Epithelial cell of esophagus (primary cell): Measurements from ENCODE around the gene CDH12.

Experiments
- DNase-seq: peaks from one replicate; pipeline ENCODE4 v3.0.0; 2010; ENCODE audit warnings: low read depth
- H3K4me3 ChIP-seq: 2 replicates; pipeline ENCODE4 v1.5.1; 2011; ENCODE audit warnings: mild to moderate bottlenecking, low read length, control low read depth
- TF ChIP-seq, protein P1 (sequence below): IDR thresholded peaks from 2 replicates; pipeline ENCODE4 v1.5.1; 2011; ENCODE audit warnings: low read depth, mild to moderate bottlenecking, low read length, control low read depth, inconsistent platforms; ENCODE audit not compliant: insufficient read depth; ENCODE audit errors: missing control alignments

CDH12 gene

DNA sequence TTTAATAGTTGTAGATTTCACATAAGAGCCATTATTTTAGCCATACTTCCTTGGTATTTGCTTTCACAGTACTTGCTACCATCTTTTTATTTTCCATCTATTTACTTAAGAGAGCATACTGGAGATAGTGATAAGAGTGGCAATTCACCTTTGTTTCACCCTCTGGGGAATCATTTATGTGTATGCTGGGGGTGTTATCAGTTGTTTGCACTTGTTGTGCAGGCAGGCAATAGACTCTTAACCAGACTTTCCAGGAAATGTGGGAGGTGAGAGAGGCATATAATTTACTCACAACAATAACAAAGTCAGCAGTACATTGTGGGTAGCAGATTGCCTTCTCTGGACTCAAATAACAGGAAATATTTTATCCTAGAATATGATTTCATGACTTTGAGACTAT is 1018.3 kb downstream of the CDH12 start:
- no peak overlapping the region for H3K4me3 ChIP-seq
- no peak for DNase-seq
- TF ChIP-seq, protein P1, sequence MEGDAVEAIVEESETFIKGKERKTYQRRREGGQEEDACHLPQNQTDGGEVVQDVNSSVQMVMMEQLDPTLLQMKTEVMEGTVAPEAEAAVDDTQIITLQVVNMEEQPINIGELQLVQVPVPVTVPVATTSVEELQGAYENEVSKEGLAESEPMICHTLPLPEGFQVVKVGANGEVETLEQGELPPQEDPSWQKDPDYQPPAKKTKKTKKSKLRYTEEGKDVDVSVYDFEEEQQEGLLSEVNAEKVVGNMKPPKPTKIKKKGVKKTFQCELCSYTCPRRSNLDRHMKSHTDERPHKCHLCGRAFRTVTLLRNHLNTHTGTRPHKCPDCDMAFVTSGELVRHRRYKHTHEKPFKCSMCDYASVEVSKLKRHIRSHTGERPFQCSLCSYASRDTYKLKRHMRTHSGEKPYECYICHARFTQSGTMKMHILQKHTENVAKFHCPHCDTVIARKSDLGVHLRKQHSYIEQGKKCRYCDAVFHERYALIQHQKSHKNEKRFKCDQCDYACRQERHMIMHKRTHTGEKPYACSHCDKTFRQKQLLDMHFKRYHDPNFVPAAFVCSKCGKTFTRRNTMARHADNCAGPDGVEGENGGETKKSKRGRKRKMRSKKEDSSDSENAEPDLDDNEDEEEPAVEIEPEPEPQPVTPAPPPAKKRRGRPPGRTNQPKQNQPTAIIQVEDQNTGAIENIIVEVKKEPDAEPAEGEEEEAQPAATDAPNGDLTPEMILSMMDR, result no peak

DNA sequence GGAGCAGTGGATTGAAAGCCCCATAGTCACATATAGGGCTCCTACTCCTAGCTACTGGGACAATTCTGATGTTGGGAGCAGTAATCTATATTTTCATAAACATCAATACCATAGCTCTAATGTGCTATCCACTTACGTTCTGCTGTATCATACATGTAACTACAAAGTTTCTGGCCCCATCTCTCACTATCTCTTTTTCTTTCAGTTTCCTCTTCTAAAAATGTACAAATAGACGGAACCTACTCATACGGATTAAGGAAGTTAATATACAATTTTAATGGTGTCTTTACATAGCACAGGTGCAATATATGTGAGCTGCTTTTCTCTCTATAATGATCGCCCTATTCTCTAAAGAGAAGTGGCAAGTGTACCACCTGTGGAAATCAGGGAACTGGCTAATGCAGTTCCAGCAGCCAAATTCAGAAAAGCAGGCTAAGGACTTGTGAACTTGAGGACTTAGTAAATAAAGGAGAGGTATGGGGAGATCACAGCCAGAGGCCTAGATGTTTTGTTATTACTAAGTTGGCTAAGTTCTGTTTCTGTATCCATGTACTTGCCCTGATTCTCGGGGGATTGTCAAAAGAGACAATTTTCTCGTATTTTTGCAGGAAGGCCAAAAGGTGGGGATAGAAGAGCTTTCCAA is 1021.9 kb downstream of the CDH12 start:
- H3K4me3 ChIP-seq, result no peak overlapping the region
- TF ChIP-seq, protein P1, result no peak
- DNase-seq, result no peak

DNA sequence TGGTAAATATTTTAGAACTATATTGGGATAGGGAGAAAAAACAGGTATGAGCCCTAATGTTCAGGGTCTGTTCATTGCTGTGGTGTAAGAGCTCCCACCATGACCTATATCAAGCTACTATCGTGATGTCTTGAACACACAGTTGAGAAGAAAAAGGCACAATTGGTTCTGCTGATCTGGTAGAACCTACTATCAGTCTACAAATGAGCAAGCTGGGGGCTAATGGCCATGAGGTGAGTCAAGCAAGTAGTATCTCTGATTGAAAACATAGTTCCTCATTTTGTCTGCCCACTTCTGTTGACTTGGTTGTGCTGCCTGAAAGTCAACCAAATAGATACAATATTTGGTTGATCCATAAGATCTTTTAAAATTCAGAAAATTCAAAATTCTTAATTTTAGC is 1026.3 kb downstream of the CDH12 start:
- no peak for DNase-seq
- TF ChIP-seq, protein P1, result no peak
- no peak overlapping the region for H3K4me3 ChIP-seq

DNA sequence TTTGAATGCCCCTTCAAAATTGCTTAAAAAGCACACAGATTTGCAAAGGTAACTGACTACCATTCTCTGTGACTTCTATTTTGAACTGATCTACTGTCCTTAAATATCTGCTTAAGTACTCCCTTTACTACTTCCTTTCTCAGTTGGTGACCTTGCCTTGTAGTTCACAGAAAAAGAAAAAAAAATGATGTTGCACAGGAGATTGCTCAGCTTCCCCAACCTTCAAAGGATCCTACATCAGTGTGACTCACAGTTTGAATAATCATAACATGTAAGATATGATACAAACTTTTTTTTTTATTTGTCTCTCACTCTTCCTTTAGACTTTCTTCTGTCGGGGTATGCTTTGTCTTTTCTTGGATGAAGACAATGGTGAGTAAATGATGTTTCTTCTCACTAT is 1029.6 kb downstream of the CDH12 start:
- no peak overlapping the region for H3K4me3 ChIP-seq
- TF ChIP-seq, protein P1, result no peak
- DNase-seq, result peak; percentile 63

DNA sequence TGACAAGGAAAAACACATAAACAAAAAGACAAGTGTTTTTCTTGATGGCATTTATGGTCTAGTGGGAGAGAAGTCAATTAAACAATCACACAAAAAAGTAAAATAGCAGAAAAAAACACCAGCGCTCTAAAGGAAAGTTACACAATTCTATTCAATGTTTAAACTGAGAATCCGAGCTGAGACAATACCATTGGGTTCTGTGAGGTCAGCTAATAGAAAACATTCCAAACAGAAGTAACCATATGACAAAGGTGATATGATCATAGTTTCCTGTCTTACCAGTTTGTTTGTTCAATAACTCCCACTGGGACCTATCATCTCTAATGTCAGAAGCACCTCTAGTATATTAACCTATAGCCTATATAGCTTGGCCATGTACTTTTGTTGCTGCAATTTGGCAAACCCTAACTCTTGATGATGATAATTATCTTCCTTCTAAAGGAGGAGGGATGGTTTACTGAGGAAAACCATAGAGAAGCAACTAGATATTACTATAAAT is 1030.0 kb downstream of the CDH12 start:
- DNase-seq, result peak; percentile 28
- TF ChIP-seq, protein P1, result no peak
- H3K4me3 ChIP-seq, result no peak overlapping the region

DNA sequence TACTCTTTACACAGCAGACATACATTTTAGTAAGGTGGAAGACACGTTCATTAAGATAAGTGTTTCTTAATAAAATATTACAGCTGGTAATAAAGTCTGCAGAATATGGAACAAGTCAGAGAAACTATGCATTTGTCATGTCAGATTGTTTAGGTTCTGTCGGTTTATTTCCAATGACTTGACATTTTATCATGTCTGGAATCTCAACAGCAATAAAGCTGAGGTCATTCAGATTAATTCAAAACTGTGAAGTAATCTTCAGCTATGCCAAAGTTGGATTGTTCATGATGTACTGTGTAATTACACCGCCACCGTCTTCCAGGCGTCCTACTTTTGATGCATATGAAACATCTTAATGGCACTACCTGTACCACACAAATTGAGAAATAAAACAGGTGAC is 1032.6 kb downstream of the CDH12 start:
- DNase-seq, result no peak
- no peak overlapping the region for H3K4me3 ChIP-seq
- TF ChIP-seq, protein P1, result no peak

DNA sequence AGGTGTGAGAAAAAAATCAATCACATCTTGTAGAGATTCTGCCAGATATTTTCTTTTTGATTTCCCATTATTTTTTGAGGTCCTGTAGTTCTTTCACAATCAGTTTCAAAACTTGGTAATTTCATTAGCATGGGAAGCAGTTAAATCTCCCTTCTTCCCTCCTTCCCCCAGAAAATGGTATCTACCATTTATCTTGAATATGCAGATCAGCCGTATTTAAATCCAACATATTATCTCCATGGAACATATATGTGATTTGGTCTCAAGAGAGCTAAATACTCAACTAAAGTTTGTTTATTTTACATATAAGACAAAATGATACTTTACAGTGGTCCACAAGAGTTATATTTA is 1034.8 kb downstream of the CDH12 start:
- no peak overlapping the region for H3K4me3 ChIP-seq
- DNase-seq, result no peak
- TF ChIP-seq, protein P1, result no peak
